Breast epithelium (tissue), 4 donors: Measurements from ENCODE around the gene ALOX15B. TPM values are rescaled to one million over a fixed set of nuclear protein-coding genes. Genes with fewer than 3 reads are reported as not detected.
A peak's percentile ranks its signal among the peaks of the same experiment; 100 is the strongest.

Experiments used
- DNase-seq, 2 donors: peaks; one replicate each; pipeline ENCODE4 v3.0.0-alpha.2; 2019; ENCODE audit warnings: low spot score in 2 of 2
- H3K27ac ChIP-seq, 2 donors: fragments of 200-600 bp; sonication (generic) in 1 of 2; one replicate each; pipeline ENCODE4 v1.5.1; 2016 to 2019; ENCODE audit warnings: mild to moderate bottlenecking in 1 of 2
- H3K27me3 ChIP-seq, 2 donors: fragments of 200-600 bp; sonication (generic) in 1 of 2; one replicate each; pipeline versions ENCODE4 v1.5.1 to v1.6.0; 2017 to 2019; ENCODE audit warnings: control low read depth in 1 of 2, mild to moderate bottlenecking in 1 of 2
- H3K36me3 ChIP-seq: fragments of 200-600 bp; one replicate; pipeline ENCODE4 v1.5.1; 2019
- H3K4me1 ChIP-seq, 2 donors: fragments of 200-600 bp; sonication (generic); one replicate each; pipeline ENCODE4 v1.5.1; 2016 to 2019; ENCODE audit warnings: control low read depth in 1 of 2
- H3K4me3 ChIP-seq, 3 donors: fragments of 200-600 bp; sonication (generic); 1 replicate in 2 of 3; 2 replicates in 1 of 3; pipeline ENCODE4 v1.5.1; 2016 to 2019; ENCODE audit warnings: mild to moderate bottlenecking in 3 of 3, moderate library complexity in 2 of 3
- H3K9me3 ChIP-seq, 2 donors: fragments of 200-600 bp; sonication (generic) in 1 of 2; one replicate each; pipeline ENCODE4 v1.5.1; 2016 to 2019; ENCODE audit warnings: control low read depth in 1 of 2
- CTCF ChIP-seq, 3 donors: fragments of 450-650 bp; IDR thresholded peaks; one replicate each; pipeline ENCODE4 v1.5.1; 2016 to 2017; ENCODE audit warnings: antibody characterized with exemption in 3 of 3, mild to moderate bottlenecking in 3 of 3, moderate library complexity in 3 of 3
- POLR2A ChIP-seq: fragments of 450-650 bp; IDR thresholded peaks from one replicate; pipeline ENCODE4 v1.6.1; 2016; ENCODE audit warnings: antibody characterized with exemption, mild to moderate bottlenecking, moderate library complexity
- POLR2AphosphoS5 ChIP-seq, 3 donors: sonication (generic); formaldehyde crosslinking; IDR thresholded peaks; one replicate each; pipeline ENCODE4 v1.6.1; 2017; ENCODE audit warnings: antibody characterized with exemption in 3 of 3
- intact Hi-C: fragments of 100-400 bp; cut with DNase I; formaldehyde crosslinking; loops from one replicate; pipeline ENCODE4 v1.15.1; 2023; ENCODE audit warnings: low total_unique reads
- total RNA-seq, 3 donors: library from RNA; depleted of rRNA; stranded (reverse); fragments of >200 nt; gene quantifications; one replicate each; pipeline ENCODE4 v1.1.0, GENCODE V29; 2016

The ALOX15B gene
- total RNA-seq, 3 donors from 2014 or later: 3.3 to 38.3 (median 12.3) TPM

- TF ChIP-seq POLR2AphosphoS5 (IDR thresholded peaks at IDR 0.05): no peak
- no peak for TF ChIP-seq POLR2A
- no peak for TF ChIP-seq CTCF (IDR thresholded peaks at IDR 0.05)
- intact Hi-C loops: no loop called here
- DNase-seq: no peak
Measured at GRCh38 chr17:8031261-8031661, 7.6 kb upstream of the ALOX15B start.

GRCh38 chr17:8031950-8032349 lies 6.9 kb upstream of the ALOX15B start:
- intact Hi-C loops: no loop called here
- Histone ChIP-seq H3K4me3 (no peak overlapping the region), H3K27me3 (peaks cover 0 to 7% of the 10 kb centered on the region in 2 donors), H3K36me3 (no peaks in the 10 kb centered on the region), H3K27ac (no peak overlapping the region), H3K9me3 (no peaks in the 10 kb centered on the region), H3K4me1 (no peaks in the 10 kb centered on the region)
- TF ChIP-seq POLR2A (no peak), CTCF (IDR thresholded peaks at IDR 0.05) (no peak), POLR2AphosphoS5 (IDR thresholded peaks at IDR 0.05) (no peak)
- DNase-seq: no peak

More at GRCh38 chr17:8031261-8031661, 7.6 kb upstream of the ALOX15B start:
- no peaks in the 10 kb centered on the region for H3K4me1 ChIP-seq
- H3K27me3 ChIP-seq: peaks cover 0 to 7% of the 10 kb centered on the region in 2 donors
- no peaks in the 10 kb centered on the region for H3K9me3 ChIP-seq
- H3K27ac ChIP-seq: no peak overlapping the region
- H3K36me3 ChIP-seq: no peaks in the 10 kb centered on the region
- no peak overlapping the region for H3K4me3 ChIP-seq

GRCh38 chr17:8032442-8032841 lies 6.4 kb upstream of the ALOX15B start:
- no peak overlapping the region for H3K4me3 ChIP-seq
- H3K27ac ChIP-seq: no peak overlapping the region
- no peaks in the 10 kb centered on the region for H3K4me1 ChIP-seq
- H3K36me3 ChIP-seq: no peaks in the 10 kb centered on the region
- no peaks in the 10 kb centered on the region for H3K9me3 ChIP-seq
- TF ChIP-seq POLR2AphosphoS5 (IDR thresholded peaks at IDR 0.05) (no peak), POLR2A (no peak), CTCF (IDR thresholded peaks at IDR 0.05) (no peak)
- peaks cover 0 to 7% of the 10 kb centered on the region in 2 donors for H3K27me3 ChIP-seq
- intact Hi-C loops: no loop called here
- no peak for DNase-seq

- intact Hi-C loops: loop anchor here (5.0 kb wide), 1 partner anchor 182 kb away; the partner anchor contains the start of genes CYB5D1, NAA38 and TMEM88
- peak overlapping the region; percentile 82 to 83 for H3K27ac ChIP-seq
- H3K4me3 ChIP-seq: peak overlapping the region; percentile 26 to 67 (median 58)
- no peaks in the 10 kb centered on the region for H3K9me3 ChIP-seq
- peaks cover 0 to 4% of the 10 kb centered on the region in 2 donors for H3K27me3 ChIP-seq
- H3K4me1 ChIP-seq: peaks cover 4 to 5% of the 10 kb centered on the region in 2 donors
- TF ChIP-seq POLR2A: no peak
- TF ChIP-seq CTCF (IDR thresholded peaks at IDR 0.05): no peak
- no peak for TF ChIP-seq POLR2AphosphoS5 (IDR thresholded peaks at IDR 0.05)
- no peaks in the 10 kb centered on the region for H3K36me3 ChIP-seq
- DNase-seq: no peak
Measured at GRCh38 chr17:8039611-8040168, 831 bp downstream of the ALOX15B start.

- peak in 1 of 2 donors; percentile 60 for DNase-seq
- Histone ChIP-seq H3K27me3 (peaks cover 0 to 4% of the 10 kb centered on the region in 2 donors), H3K4me3 (peak overlapping the region in 2 of 3 donors; percentile 40 to 58), H3K36me3 (no peaks in the 10 kb centered on the region), H3K9me3 (no peaks in the 10 kb centered on the region), H3K4me1 (peaks cover 4 to 5% of the 10 kb centered on the region in 2 donors), H3K27ac (peak overlapping the region; percentile 83 to 84)
- intact Hi-C loops: loop anchor here (5.0 kb wide), 1 partner anchor 184 kb away; the partner anchor contains the start of genes CYB5D1, NAA38 and TMEM88
- TF ChIP-seq POLR2AphosphoS5 (IDR thresholded peaks at IDR 0.05) (peak in 2 of 3 donors; percentile 35 to 82), POLR2A (no peak), CTCF (IDR thresholded peaks at IDR 0.05) (peak in 2 of 3 donors; percentile 54 to 57)
Measured at GRCh38 chr17:8041249-8041928, 2.5 kb downstream of the ALOX15B start.
